ENCODE data around the gene ZNF827. TPM values are rescaled to one million over a fixed set of nuclear protein-coding genes. Genes with fewer than 3 reads are reported as not detected.
A peak's percentile ranks its signal among the peaks of the same experiment; 100 is the strongest.

ZNF827 gene
- total RNA-seq, 4 donors from 2014 or later = 9.3 to 39.4 (median 20.3) TPM

- WGBS, 2 donors (ENCODE audit: low coverage in 1 of 2) = 12 to 24% methylated on average over 5 of the region's 5 CpGs
- H3K27ac ChIP-seq = no peak overlapping the region
- ATAC-seq = no peak
- H3K36me3 ChIP-seq = no peaks in the 10 kb centered on the region
- H3K4me1 ChIP-seq = peaks cover 5 to 45% (median 13%) of the 10 kb centered on the region in 3 donors
- H3K9me3 ChIP-seq = no peaks in the 10 kb centered on the region
- H3K4me3 ChIP-seq = no peak overlapping the region
- no peaks in the 10 kb centered on the region for H3K27me3 ChIP-seq
- TF ChIP-seq POLR2AphosphoS5 (IDR thresholded peaks at IDR 0.05) (no peak), POLR2A (IDR thresholded peaks at IDR 0.05) (no peak), EP300 (IDR thresholded peaks at IDR 0.05) (no peak)
- TF ChIP-seq, protein P1, sequence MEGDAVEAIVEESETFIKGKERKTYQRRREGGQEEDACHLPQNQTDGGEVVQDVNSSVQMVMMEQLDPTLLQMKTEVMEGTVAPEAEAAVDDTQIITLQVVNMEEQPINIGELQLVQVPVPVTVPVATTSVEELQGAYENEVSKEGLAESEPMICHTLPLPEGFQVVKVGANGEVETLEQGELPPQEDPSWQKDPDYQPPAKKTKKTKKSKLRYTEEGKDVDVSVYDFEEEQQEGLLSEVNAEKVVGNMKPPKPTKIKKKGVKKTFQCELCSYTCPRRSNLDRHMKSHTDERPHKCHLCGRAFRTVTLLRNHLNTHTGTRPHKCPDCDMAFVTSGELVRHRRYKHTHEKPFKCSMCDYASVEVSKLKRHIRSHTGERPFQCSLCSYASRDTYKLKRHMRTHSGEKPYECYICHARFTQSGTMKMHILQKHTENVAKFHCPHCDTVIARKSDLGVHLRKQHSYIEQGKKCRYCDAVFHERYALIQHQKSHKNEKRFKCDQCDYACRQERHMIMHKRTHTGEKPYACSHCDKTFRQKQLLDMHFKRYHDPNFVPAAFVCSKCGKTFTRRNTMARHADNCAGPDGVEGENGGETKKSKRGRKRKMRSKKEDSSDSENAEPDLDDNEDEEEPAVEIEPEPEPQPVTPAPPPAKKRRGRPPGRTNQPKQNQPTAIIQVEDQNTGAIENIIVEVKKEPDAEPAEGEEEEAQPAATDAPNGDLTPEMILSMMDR (IDR thresholded peaks at IDR 0.05) = no peak
These were observed 198.8 kb downstream of the ZNF827 start for GRCh38 chr4:145739845-145740244.

DNA sequence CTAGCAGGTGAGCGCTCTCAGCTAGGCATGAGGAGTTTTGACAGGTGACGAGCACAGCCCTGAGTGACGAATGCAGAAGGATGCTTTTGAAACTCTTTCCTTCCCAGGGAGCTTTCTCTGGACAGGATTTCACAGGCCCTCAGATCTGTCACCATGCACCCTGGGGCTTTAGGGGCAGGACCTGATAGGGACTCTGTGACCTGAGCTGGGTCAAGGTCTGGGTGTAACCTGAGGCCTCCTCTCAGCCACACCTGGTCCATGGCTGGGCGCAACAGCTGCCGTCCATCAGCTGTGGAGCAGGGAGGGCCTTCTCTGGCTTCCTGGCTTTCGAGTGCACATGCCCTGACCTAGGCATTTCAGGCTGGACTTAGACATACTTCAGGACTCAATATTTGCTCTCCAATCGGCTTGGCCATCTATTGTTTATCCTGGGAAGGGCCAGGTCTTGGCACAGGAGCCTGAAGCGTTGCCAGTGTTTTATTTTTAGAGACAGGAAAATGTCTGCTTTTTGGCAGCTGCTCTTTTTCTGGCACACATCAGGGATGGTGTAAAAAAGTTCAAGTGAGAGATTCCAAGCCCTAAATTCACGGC, 202.3 kb downstream of the ZNF827 start:
- H3K27me3 ChIP-seq = no peaks in the 10 kb centered on the region
- no peaks in the 10 kb centered on the region for H3K9me3 ChIP-seq
- 6 to 42% methylated on average over 2 of the region's 9 CpGs for WGBS, 2 donors (ENCODE audit: low coverage in 1 of 2)
- H3K36me3 ChIP-seq = no peaks in the 10 kb centered on the region
- no peak overlapping the region for H3K4me3 ChIP-seq
- ATAC-seq = peak; percentile 19
- peak; percentile 95 for TF ChIP-seq POLR2AphosphoS5 (IDR thresholded peaks at IDR 0.05)
- TF ChIP-seq, protein P1 (IDR thresholded peaks at IDR 0.05) = no peak
- peaks cover 5 to 74% (median 19%) of the 10 kb centered on the region in 3 donors for H3K4me1 ChIP-seq
- peak overlapping the region; percentile 93 to 99 (median 98) for H3K27ac ChIP-seq

DNA sequence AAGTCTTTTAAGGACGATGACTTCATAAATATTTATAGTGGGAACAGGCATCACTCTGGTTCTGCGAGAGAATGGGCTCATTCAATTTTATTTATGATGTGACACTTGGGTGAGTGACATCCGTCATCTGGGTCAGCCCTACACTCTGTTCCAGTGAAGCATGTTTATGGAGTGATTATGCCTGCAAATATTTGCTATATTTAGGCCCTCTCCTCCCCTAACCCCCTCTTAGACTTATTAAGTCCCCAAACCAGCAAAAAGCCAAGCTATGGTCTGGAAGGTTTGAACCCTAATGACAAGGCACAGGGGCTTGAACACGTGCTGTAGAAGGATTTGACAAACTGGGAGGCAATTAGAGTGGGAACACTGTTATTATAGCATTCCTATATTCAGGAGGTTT, 202.8 kb downstream of the ZNF827 start:
- Histone ChIP-seq H3K27ac (peak overlapping the region; percentile 93 to 99 (median 98)), H3K9me3 (no peaks in the 10 kb centered on the region), H3K27me3 (no peaks in the 10 kb centered on the region), H3K4me1 (peaks cover 5 to 74% (median 22%) of the 10 kb centered on the region in 3 donors), H3K36me3 (no peaks in the 10 kb centered on the region), H3K4me3 (no peak overlapping the region)
- 48 to 67% methylated on average over 1 to 4 of the region's 4 CpGs for WGBS, 2 donors (ENCODE audit: low coverage in 1 of 2)
- no peak for TF ChIP-seq POLR2AphosphoS5 (IDR thresholded peaks at IDR 0.05)
- TF ChIP-seq, protein P1 (IDR thresholded peaks at IDR 0.05) = no peak
- TF ChIP-seq POLR2A (IDR thresholded peaks at IDR 0.05) = no peak
- no peak for ATAC-seq

DNA sequence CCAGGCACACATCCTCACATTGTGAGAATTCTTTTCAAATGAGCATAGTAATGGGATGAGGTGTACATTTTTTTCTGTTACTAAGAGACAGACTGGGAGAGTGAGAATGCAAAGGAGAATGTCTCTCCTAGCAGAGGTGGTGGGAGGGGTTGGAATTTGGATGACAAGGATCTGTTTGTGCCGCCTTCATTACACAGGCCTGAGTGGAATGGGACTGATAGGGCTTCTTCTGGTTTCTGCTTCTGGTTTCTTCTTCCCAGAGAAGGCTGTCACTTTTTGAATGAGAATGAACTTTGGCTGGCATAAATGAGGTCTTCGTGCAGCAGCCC, 203.3 kb downstream of the ZNF827 start:
- WGBS, 2 donors (ENCODE audit: low coverage in 1 of 2) = 25 to 51% methylated on average over 2 of the region's 2 CpGs
- Histone ChIP-seq H3K27me3 (no peaks in the 10 kb centered on the region), H3K4me3 (no peak overlapping the region), H3K27ac (peak overlapping the region; percentile 93 to 99 (median 98)), H3K36me3 (no peaks in the 10 kb centered on the region), H3K4me1 (peaks cover 5 to 74% (median 24%) of the 10 kb centered on the region in 3 donors), H3K9me3 (no peaks in the 10 kb centered on the region)
- peak; percentile 25 for ATAC-seq
- no peak for TF ChIP-seq POLR2A (IDR thresholded peaks at IDR 0.05)
- TF ChIP-seq POLR2AphosphoS5 (IDR thresholded peaks at IDR 0.05) = peak; percentile 69

DNA sequence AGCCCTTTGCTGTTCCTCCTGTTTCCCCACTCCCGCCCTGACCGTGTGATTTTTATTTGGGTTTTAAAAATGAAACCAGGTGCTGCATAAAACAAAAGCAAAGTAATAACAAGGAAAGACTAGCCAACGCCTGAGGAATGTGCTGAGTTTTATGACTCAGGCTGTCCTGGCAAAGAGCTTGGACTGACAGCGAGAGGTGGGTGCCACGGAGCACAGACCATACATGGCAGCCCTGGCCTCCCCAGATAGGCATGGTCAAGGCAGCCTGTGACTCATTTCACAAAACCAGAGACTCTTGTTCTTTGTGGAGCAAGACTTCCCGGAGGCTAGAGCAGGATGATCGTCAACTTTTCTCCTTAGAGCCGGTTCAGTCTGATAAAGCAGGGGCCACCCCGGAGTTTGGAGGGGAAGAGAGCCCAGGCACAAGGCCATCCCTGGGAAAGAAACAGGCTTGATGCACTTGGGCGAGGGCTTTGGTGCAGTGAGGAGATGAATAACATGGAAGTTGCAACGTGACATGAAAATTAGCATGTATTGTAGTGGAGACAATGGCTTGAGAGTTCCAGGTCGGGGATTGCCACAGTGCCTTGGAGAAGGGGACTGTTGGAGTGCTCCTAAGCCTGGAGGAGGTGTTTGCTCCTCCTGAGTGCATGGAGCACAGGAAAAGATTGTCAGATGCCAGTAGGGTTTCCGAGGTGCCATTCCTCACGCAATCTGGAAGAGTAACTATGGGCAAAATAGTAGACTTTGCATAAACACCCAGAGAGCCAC, 203.9 kb downstream of the ZNF827 start:
- peaks cover 5 to 69% (median 24%) of the 10 kb centered on the region in 3 donors for H3K4me1 ChIP-seq
- peak; percentile 77 for ATAC-seq
- H3K4me3 ChIP-seq = peak overlapping the region in 1 of 2 donors; percentile 34
- H3K27me3 ChIP-seq = no peaks in the 10 kb centered on the region
- H3K27ac ChIP-seq = peak overlapping the region; percentile 93 to 99 (median 98)
- H3K36me3 ChIP-seq = no peaks in the 10 kb centered on the region
- WGBS, 2 donors (ENCODE audit: low coverage in 1 of 2) = 27 to 44% methylated on average over 5 to 9 of the region's 14 CpGs
- H3K9me3 ChIP-seq = no peaks in the 10 kb centered on the region
- TF ChIP-seq POLR2AphosphoS5 (IDR thresholded peaks at IDR 0.05) (peak; percentile 96), POLR2A (IDR thresholded peaks at IDR 0.05) (no peak)

- Histone ChIP-seq H3K4me1 (peaks cover 5 to 67% (median 24%) of the 10 kb centered on the region in 3 donors), H3K27ac (peak overlapping the region; percentile 93 to 99 (median 98)), H3K36me3 (no peaks in the 10 kb centered on the region), H3K4me3 (peak overlapping the region in 1 of 2 donors; percentile 34), H3K9me3 (no peaks in the 10 kb centered on the region), H3K27me3 (no peaks in the 10 kb centered on the region)
- no peak for TF ChIP-seq POLR2A (IDR thresholded peaks at IDR 0.05)
- TF ChIP-seq POLR2AphosphoS5 (IDR thresholded peaks at IDR 0.05) = no peak
- no peak for TF ChIP-seq EP300 (IDR thresholded peaks at IDR 0.05)
- TF ChIP-seq, protein P1 (IDR thresholded peaks at IDR 0.05) = no peak
- WGBS, 2 donors (ENCODE audit: low coverage in 1 of 2) = 33 to 40% methylated on average over 4 to 6 of the region's 7 CpGs
- no peak for ATAC-seq
These were observed 204.6 kb downstream of the ZNF827 start for GRCh38 chr4:145734031-145734430.

Data from gastroesophageal sphincter (tissue), 4 donors.